ENCODE data around the gene PCDHB3. TPM values are rescaled to one million over a fixed set of nuclear protein-coding genes. Genes with fewer than 3 reads are reported as not detected.

The PCDHB3 gene
- total and polyA plus RNA-seq, 2 of the 4 experiments (the other 2 are of a cell fraction) = 0.12 to 0.18 TPM

GRCh38 chr5:141119250-141119649 is 19.0 kb downstream of the PCDHB3 start:
- ChIA-PET POLR2A (ENCODE audit: unreplicated experiment) (no interaction called here), CTCF (no interaction called here)
- Histone ChIP-seq H2BK20ac (ENCODE audit: low read depth, low read length) (no peak overlapping the region), H3K4ac (ENCODE audit: low read depth, low read length) (no peak overlapping the region), H3K23ac (ENCODE audit: low read depth, low read length) (no peak overlapping the region), H2AK5ac (ENCODE audit: low read depth, low read length) (no peak overlapping the region), H3K18ac (ENCODE audit: low read depth, low read length) (no peak overlapping the region), H2BK5ac (ENCODE audit: low read depth, low read length, poor library complexity, severe bottlenecking) (no peak overlapping the region), H2BK120ac (ENCODE audit: low read depth, low read length) (no peak overlapping the region), H3K4me2 (ENCODE audit: low read depth, low read length) (no peak overlapping the region), H3K79me1 (ENCODE audit: low read depth in 1 of 2, low read length in 2 of 2) (no peaks in the 10 kb centered on the region), H3K14ac (replicated peaks; ENCODE audit: low read depth, low read length) (no peak overlapping the region), H3K9me3 (ENCODE audit: control insufficient read depth, insufficient read depth, low read length) (peaks cover 12% of the 10 kb centered on the region), H4K5ac (ENCODE audit: low read depth, low read length) (no peak overlapping the region), H2AK9ac (replicated peaks; ENCODE audit: low read depth, low read length, poor library complexity) (no peak overlapping the region), H4K91ac (ENCODE audit: insufficient read depth, low read depth, low read length) (no peak overlapping the region), H4K20me1 (ENCODE audit: insufficient read depth, low read length) (no peaks in the 10 kb centered on the region), H3K36me3 (ENCODE audit: control insufficient read depth, insufficient read depth, low read length) (no peaks in the 10 kb centered on the region), H3K9ac (ENCODE audit: low read depth, low read length) (no peak overlapping the region), H3K27ac (ENCODE audit: insufficient read depth, low read length) (no peak overlapping the region), H2BK15ac (ENCODE audit: low read depth, low read length) (no peak overlapping the region), H4K8ac (ENCODE audit: low read depth in 2 of 2, low read length in 2 of 2) (no peak overlapping the region), H3K9me1 (ENCODE audit: insufficient read depth, low read length) (no peaks in the 10 kb centered on the region), H3K4me1 (ENCODE audit: control insufficient read depth, insufficient read depth, low read length) (no peaks in the 10 kb centered on the region), H3K27me3 (ENCODE audit: control insufficient read depth, insufficient read depth, low read length) (no peaks in the 10 kb centered on the region), H3K4me3 (ENCODE audit: insufficient read depth, low read depth, low read length) (no peak overlapping the region), H3K56ac (ENCODE audit: extremely low read depth, insufficient read depth, low read length) (no peak overlapping the region), H2AFZ (replicated peaks; ENCODE audit: low read length, poor library complexity) (no peak overlapping the region)
- no peak for TF ChIP-seq NFE2L2 (IDR thresholded peaks at IDR 0.05; ENCODE audit: low read depth, low read length)
- TF ChIP-seq ELK1 (IDR thresholded peaks at IDR 0.05; ENCODE audit: borderline replicate concordance, low read depth, low read length) = no peak
- no peak for TF ChIP-seq SMC3 (IDR thresholded peaks at IDR 0.05; ENCODE audit: low read depth, low read length)
- TF ChIP-seq MAZ (IDR thresholded peaks at IDR 0.05; ENCODE audit: borderline replicate concordance, low read depth, low read length) = no peak
- no peak for TF ChIP-seq MXI1 (IDR thresholded peaks at IDR 0.05; ENCODE audit: borderline replicate concordance, low read depth, low read length)
- no peak for TF ChIP-seq RAD21 (IDR thresholded peaks at IDR 0.05; ENCODE audit: low read length)
- no peak for TF ChIP-seq MAFK (IDR thresholded peaks at IDR 0.05; ENCODE audit: low read depth, low read length)
- TF ChIP-seq USF2 (IDR thresholded peaks at IDR 0.05; ENCODE audit: low read depth, low read length) = no peak
- in situ Hi-C loops (cut with MboI; ENCODE audit: low sequenced_read_pairs) = no loop called here
- ATAC-seq (ENCODE audit: low read depth) (no peak), DNase-seq (no peak)
- no CpG with 5 or more reads among the region's 2 CpGs for WGBS, 2 experiments (ENCODE audit: extremely low coverage in 2 of 2, insufficient read length in 1 of 2)
- intact Hi-C loops (cut with micrococcal nuclease) = no loop called here
- no TSS peak for BruUV-seq (replicated peaks)
- dilution Hi-C loops (cut with HindIII; ENCODE audit: low sequenced_read_pairs, unreplicated experiment) = no loop called here
